Lower lobe of right lung (tissue), 2 donors: ENCODE data around the gene ESRRG. TPM values are rescaled to one million over a fixed set of nuclear protein-coding genes. Genes with fewer than 3 reads are reported as not detected.

Experiments
- ATAC-seq, 2 donors: fragments of 200-7000 bp; cut with Tn5 transposase; one replicate each; pipeline ENCODE4 v1.9.1; 2020 to 2022; ENCODE audit warnings: mild to moderate bottlenecking in 2 of 2, moderate library complexity in 2 of 2
- DNase-seq: peaks from one replicate; pipeline ENCODE4 v3.0.0-alpha.2; 2020
- H3K27ac ChIP-seq: fragments of 200-600 bp; one replicate; pipeline ENCODE4 v1.8.0; 2022
- H3K27me3 ChIP-seq: fragments of 200-600 bp; one replicate; pipeline ENCODE4 v1.8.0; 2022; ENCODE audit warnings: low read depth
- H3K36me3 ChIP-seq: fragments of 200-600 bp; one replicate; pipeline ENCODE4 v1.8.0; 2022; ENCODE audit warnings: mild to moderate bottlenecking
- H3K4me1 ChIP-seq: fragments of 200-600 bp; one replicate; pipeline ENCODE4 v1.8.0; 2022
- H3K4me3 ChIP-seq: fragments of 200-600 bp; one replicate; pipeline ENCODE4 v1.8.0; 2022; ENCODE audit warnings: mild to moderate bottlenecking
- H3K9me3 ChIP-seq: fragments of 200-600 bp; one replicate; pipeline ENCODE4 v1.8.0; 2022
- CTCF ChIP-seq: fragments of 200-600 bp; IDR thresholded peaks from one replicate; pipeline ENCODE4 v1.8.0; 2022; ENCODE audit warnings: antibody characterized with exemption, mild to moderate bottlenecking
- intact Hi-C: fragments of 100-400 bp; cut with DNase I; formaldehyde crosslinking; loops from one replicate; pipeline ENCODE4 v1.11.0; 2022
- total RNA-seq: library from RNA; stranded (reverse); fragmentation: NEBNext Ultra II Directional; extraction: Animal tissue kit (Norgen Biotek cat#: 25700); gene quantifications from one replicate; pipeline ENCODE4 v1.2.1, GENCODE V29; 2021
- donor health status: DM: no; HTN: yes; CAD: no; lungs with severe emphysema.

Gene ESRRG
- total RNA-seq, 1 donor from 2014 or later = 1.9 TPM

DNA sequence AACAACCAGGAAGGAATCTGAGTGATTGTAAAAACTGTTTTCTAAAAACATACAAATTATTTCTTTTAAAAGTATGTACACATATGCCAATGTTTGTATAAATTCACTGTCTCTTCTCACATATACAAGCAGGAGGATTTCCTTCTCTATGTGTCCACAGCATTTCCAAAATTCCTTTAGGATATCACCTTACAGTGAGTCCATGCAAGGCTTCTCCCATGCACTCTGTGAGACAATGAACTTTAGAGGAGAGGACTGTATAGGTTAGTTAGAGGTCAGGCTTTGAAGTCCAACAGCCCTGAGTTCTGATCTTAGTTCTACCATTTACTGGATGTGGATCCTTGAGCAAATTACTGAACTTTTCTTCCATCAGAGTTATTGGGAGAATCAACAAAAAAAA lies 265.9 kb downstream of the ESRRG start:
- intact Hi-C loops = no loop called here
- Histone ChIP-seq H3K4me1 (no peaks in the 10 kb centered on the region), H3K27me3 (no peaks in the 10 kb centered on the region), H3K27ac (no peak overlapping the region), H3K4me3 (no peak overlapping the region), H3K36me3 (no peaks in the 10 kb centered on the region), H3K9me3 (no peaks in the 10 kb centered on the region)
- ATAC-seq (no peak), DNase-seq (no peak)
- no peak for TF ChIP-seq CTCF

GRCh38 chr1:216456682-216457081 lies 266.5 kb downstream of the ESRRG start:
- Histone ChIP-seq H3K27me3 (no peaks in the 10 kb centered on the region), H3K4me3 (no peak overlapping the region), H3K9me3 (no peaks in the 10 kb centered on the region), H3K36me3 (no peaks in the 10 kb centered on the region), H3K4me1 (no peaks in the 10 kb centered on the region), H3K27ac (no peak overlapping the region)
- intact Hi-C loops = no loop called here
- ATAC-seq (no peak), DNase-seq (no peak)
- no peak for TF ChIP-seq CTCF

- Histone ChIP-seq H3K36me3 (no peaks in the 10 kb centered on the region), H3K27ac (no peak overlapping the region), H3K9me3 (no peaks in the 10 kb centered on the region), H3K27me3 (no peaks in the 10 kb centered on the region), H3K4me1 (no peaks in the 10 kb centered on the region), H3K4me3 (no peak overlapping the region)
- DNase-seq (no peak), ATAC-seq (no peak)
- intact Hi-C loops = no loop called here
- TF ChIP-seq CTCF = no peak
Observed at GRCh38 chr1:216453777-216454176, 269.5 kb downstream of the ESRRG start.
